ENCODE results near the gene QSOX1.
A peak's percentile ranks its signal among the peaks of the same experiment; 100 is the strongest.

The QSOX1 gene

DNA sequence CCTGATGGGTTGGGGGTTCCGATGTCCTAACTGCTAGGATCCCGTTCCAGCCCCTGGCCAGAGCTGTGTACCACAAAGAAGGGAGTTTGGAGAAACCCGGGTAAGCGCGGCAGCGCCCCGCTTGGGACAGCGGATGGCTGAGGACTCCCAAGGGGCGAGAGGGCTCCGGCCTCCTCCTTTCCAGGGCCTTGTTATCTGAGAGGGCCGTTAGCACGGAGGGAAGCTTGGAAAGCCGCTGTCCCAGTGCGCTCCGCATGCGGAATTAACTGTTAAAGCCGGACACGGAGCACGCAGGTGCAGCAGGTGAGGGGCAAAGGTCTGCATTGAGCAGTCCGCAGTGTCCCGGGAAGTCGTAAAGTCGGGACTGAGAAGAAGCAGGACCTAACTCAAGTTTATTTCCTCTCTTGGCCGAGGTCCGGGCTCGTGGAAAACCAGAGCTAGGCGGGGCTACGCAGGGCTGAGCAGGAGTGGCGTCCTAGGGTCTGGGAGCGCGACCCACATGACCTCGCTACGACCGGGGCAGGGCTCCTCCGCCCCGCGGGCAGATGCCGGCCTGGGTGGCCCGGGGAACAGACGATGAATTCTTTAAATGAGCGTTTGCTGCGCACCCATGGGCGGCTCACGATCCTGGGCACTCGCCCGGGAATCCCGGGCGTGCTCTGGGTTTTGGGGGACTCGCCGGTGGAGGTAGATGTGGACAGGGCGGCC lies 79.9 kb downstream of the QSOX1 start:
- no peak for DNase-seq (ENCODE audit: low spot score)

GRCh38 chr1:180235077-180235501 lies 80.4 kb downstream of the QSOX1 start:
- no peak for DNase-seq (ENCODE audit: low spot score)

DNA sequence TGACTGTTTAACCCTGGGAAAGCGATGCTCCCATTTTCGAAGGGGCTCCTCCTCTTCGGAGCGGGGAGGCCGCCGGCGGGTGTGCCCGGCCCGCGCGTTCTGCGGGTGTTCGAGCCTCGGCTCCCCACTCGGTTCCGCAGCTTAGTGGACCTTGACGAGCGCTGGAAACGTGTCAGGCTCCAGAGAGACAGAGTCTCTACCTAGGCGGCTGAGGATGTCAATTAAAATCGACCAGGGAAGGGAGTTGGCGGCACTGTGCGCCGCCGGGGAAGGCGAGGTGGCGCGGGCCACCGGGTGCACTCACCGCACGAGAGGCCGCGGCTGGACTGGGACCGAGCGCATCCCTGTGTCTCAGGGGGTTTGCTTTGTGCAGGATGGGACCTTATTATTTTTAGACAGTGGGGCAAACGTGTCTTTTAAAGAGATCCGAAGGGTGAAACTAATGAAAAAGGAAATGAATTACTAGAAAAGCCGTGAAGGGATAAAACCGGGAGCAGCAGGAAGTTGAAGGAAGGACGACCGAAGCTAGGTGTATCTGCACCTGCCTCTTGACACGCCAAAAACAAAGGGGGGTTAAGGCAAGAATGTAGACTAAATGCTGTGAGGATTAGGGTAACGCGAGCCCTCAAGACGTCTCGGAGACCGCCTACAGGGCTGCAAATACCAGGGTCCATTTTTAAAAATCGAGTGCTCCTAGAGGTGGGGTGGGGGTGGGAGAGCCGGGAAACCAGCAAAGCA lies 81.0 kb downstream of the QSOX1 start:
- no peak for DNase-seq (ENCODE audit: low spot score)

DNA sequence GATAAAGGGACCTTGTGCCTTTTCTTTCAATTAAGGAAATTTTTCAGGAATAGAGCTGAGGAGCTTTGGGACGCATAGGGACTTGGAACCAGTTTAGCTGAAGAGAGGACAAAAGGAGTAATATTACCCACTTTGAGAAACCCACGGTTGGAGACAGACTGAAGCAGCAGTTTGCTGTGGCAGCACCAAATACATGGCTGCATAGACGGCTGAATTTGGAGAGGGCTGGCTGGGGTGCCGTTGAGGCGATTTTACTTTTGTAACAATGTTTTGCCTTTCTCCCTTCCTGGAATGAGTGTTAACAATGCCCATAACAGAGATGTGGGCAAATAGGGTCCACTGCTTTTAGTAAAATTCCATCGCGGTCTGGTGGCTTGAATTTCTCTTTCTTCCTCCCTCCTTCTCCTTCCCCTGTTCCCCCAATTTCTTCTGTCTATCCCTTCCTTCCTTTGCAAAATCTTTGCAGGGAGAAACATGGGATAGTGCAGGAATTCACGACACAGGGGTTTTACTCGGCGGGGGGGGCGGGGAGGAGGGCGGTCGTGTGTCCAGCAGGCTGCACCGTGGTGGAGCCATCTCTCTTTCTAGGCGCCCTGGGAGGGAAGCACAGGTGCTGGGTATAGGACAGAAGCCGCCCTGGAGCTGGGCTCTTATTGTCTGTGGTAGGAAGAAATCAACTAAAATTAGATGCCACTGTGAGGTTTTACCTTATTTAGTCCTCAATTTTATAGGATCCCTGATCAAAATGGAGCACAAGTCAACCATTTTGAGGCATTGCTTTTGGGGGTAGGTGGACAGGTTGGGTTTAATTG lies 82.2 kb downstream of the QSOX1 start:
- DNase-seq (ENCODE audit: low spot score) = no peak

DNA sequence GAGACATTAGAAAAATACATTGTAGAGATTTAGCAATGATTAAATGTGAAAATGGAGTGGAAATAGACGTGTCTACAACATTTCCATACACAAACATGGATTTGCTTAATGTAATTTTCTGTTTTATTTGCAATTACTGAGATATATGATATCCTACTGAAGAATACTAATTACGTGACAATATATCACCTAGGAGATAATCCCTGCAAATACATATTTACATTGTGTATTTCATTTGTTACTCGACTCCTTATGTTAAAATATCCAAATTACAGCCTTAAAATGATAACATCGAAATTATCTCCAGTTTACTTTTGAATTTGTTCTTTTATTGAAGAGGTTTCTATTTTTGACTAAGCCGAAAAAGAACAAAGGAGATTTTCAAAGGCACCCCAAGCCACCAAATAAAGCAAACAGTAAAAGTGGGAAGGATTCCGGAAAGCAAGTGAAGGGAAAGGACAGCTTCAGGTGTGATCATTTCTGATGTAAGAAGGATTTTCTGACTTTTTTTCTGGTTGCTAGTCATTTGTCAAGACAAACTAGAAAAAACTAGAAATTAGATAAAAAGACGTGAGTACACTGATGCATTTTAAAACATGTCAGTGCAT lies 83.3 kb downstream of the QSOX1 start:
- DNase-seq (ENCODE audit: low spot score) = no peak

DNA sequence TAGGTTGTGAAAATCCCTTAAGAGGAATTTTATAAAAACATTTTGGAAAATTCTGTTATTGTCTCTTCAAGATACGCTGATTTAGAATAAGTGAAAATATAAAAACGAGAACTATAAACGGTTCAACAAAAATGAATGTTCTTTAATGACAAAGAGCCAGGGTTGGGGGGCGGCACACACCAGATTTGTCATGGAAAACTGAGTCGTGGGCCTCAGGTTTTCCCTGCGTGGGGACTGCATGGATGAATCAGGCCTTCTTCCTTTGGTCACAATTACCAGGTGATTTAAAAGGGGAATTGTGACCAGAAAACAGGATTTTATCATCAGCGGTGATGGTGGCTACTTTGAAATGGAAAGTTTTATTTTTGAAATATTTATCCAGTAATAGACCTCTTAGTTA lies 84.0 kb downstream of the QSOX1 start:
- no peak for DNase-seq (ENCODE audit: low spot score)

GRCh38 chr1:180239145-180240096 lies 84.8 kb downstream of the QSOX1 start:
- DNase-seq (ENCODE audit: low spot score) = no peak

DNA sequence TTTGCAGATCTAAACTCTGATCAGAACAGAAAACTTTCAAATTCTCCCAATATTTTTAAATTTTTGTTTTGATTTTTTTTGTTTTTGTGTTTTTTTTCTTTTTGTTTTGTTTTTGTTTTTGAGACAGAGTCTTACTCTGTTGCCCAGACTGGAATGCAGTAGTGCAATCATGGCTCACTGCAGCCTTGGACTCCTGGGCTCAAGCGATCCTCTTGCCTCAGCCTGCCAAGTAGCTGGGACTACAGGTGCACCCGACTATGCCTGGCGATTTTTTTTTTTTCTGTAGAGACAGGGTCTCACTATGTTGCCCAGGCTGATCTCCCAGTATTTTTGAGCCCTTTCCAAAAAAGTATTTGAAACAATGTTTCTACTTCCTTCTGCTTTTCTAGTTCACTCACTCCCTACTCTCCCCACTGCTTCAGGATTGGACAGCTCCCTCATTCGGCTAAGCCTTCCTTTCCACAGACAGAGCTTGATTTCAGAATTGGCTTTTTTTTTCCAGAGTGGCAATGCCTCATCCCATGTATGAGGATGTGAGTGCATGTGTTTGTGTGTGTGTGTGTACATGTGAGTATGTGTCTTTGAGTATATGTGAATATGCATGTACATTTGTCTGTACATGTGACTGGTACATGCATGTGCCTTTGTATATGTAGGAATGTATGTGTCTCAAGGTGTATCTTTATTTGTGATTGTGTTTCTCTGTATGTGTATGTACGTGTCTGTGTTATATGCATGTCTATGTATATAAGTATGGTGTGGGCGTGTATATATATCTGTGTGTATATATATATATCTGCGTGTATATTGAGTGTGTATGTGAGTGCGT lies 87.3 kb downstream of the QSOX1 start:
- peak; percentile 54 for DNase-seq (ENCODE audit: low spot score)

DNA sequence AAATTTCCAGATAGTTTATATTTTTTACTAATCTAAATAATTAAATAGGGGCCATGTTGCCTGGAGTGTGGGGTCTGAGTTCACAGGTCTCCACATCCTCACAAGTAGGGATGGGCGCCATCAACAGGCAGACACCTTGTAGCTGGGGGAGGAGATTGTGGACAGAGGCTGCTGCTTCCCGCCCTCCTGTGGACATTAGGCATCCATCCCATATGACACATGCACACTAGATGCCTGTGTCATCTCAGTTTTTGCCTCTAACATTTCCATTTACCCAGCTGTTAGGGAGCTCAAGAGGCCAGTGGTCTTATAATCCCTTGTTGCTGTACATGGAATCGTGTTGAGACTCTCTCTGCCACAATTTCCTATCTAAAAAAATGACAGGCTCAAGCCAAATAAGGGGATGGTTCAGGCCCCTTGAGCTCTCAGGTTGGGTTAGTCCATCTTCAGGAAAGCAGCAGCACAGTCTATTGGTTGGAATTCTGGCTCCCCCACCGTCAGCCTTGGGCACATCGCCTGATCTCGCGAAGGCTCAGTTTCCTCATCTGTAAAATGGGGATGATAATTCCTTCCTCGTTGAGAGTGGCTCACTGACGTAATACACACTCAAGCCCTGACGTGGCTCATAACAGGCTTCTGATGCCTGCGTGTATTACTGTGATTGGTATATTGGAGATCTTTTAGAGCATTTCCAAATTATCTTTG lies 89.0 kb downstream of the QSOX1 start:
- no peak for DNase-seq (ENCODE audit: low spot score)

GRCh38 chr1:180244840-180245239 lies 90.2 kb downstream of the QSOX1 start:
- DNase-seq (ENCODE audit: low spot score) = no peak

DNA sequence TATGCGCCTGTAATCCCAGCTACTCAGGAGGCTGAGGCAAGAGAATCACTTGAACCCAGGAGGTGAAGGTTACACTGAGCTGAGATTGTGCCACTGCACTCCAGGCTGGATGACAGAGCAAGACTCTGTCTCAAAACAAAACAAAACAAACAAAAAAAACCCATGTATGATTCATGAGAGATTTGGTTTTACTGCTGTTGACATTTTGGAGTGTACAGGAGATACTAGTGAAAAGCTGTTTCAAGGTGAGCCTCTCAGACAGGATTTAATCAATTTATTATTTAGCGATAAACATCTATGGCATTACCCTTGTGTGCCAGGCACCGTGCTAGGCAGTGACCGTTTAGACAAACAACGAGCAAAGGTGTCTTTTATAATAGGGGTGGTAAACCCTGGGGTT lies 91.9 kb downstream of the QSOX1 start:
- no peak for DNase-seq (ENCODE audit: low spot score)

DNA sequence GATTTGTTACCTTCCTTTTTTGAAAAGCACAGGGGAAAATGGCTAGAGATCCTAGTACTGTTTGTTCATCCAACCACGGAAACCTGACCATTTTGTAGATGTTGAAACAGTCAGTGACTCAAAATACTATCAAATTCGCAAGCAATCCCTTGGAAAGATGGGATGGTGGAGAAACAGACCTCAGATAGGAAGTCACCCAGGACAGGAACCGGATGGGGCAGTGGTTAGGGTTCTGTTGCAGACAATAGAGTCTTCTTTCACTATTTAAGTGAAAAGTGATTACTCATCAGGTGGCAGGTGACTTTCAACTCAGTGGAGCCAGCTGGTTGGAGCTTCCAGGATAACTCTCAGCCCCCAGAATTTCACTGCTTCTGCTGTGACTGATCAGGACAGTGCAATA lies 92.4 kb downstream of the QSOX1 start:
- no peak for DNase-seq (ENCODE audit: low spot score)

GRCh38 chr1:180247580-180247979 lies 92.9 kb downstream of the QSOX1 start:
- no peak for DNase-seq (ENCODE audit: low spot score)

- DNase-seq (ENCODE audit: low spot score) = no peak
These were observed 93.5 kb downstream of the QSOX1 start for GRCh38 chr1:180248176-180248575.

GRCh38 chr1:180248731-180249681 lies 94.3 kb downstream of the QSOX1 start:
- no peak for DNase-seq (ENCODE audit: low spot score)

DNA sequence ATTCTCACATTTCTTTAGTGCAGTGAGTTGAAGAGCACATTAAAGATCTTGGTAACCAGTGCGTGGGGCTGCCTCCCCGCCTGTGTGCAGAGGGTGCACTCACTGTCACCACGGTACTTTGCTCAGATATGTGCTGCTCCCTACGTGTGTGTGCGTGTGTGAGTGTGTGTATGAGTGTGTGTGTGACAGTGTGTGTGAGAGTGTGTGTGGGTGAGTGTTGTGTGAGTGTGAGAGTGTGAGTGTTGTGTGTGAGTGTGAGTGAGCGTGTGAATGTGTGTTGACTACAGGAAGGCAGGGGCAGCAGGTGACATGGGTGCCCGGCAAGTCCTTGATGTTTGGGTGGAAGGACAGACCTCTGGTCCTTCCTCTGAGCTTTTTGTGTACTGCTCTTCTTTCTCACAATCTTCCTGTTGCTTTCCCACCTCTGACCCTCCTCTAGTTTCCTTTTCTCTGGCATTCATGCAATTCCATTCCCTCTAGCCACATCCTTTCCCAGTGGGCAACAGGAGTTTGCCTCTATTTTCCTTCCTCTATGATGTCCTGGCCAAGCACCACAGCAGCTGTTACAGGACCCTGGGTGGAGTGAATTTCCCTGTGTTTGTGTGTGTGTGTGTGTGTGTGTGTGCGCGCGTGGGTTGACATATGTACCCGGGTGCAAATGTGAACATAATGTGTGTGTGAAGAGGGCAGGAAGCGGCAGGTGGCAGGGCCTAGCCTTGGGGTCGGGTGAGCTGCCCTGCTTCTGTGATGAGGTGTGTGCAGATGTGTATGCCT lies 95.2 kb downstream of the QSOX1 start:
- peak; percentile 41 for DNase-seq (ENCODE audit: low spot score)

GRCh38 chr1:180250499-180250770 lies 95.8 kb downstream of the QSOX1 start:
- DNase-seq (ENCODE audit: low spot score) = no peak

DNA sequence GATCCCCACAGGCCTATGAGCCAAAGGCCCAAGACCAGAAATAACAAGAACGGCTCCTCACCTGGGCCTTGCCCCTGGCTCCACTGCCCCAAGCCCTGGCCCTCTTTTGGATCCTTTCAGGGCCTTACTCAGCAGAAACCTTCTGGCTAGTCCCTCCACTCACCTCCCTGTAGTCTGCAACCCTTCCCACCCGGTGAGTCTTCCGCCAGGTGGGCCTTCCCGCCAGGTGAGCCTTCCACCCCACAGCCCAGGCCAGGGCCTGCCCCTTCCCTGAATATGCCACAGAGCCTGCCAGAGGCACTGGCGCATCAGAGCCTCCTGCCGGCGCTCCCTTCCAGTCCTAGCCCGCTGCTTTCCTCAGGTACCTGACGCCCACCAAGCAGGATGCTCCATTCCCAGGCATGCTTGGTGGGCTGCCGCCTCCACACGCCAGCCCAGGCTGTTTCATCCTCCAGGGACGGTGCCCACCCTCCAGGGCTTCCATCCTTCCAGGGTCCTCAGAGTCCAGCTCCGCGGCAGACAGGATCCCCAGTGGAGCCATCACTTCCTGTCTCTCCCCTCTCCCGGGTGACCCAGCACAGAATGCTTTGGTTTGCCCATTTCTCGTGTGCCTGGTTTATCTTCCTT lies 96.3 kb downstream of the QSOX1 start:
- DNase-seq (ENCODE audit: low spot score) = no peak

Measured in hepatic stellate cell (primary cell).